A673 (cell line): ENCODE data around the gene KCNMA1.

Experiments used
- CTCF ChIP-seq: fragments of 300-800, 200-600 bp; sonication (generic); conservative IDR thresholded peaks from 2 replicates; pipeline ENCODE4 v1.5.1; 2017; ENCODE audit warnings: low read depth, mild to moderate bottlenecking, antibody characterized with exemption, low read length, moderate library complexity, mixed read lengths
- EZH2 ChIP-seq: fragments of 200-600 bp; sonication (generic); IDR thresholded peaks from 2 replicates; pipeline ENCODE4 v1.6.1; 2017; ENCODE audit warnings: borderline replicate concordance, low read depth, mild to moderate bottlenecking, mixed read lengths, antibody characterized with exemption, low read length; ENCODE audit not compliant: poor library complexity, severe bottlenecking

GRCh38 chr10:76882245-76882644 lies 755.4 kb downstream of the KCNMA1 start:
- no peak for TF ChIP-seq CTCF
- no peak for TF ChIP-seq EZH2
